GM19193 (cell line): Measurements from ENCODE around the gene ACOX1.

ENCODE experiments used
- POLR2A ChIP-seq: IDR thresholded peaks from 4 replicates; pipeline ENCODE4 v1.6.1; 2011; ENCODE audit not compliant: insufficient read depth, insufficient read length; ENCODE audit errors: extremely low read depth

ACOX1 gene

GRCh38 chr17:75940727-75941441 lies 38.1 kb downstream of the ACOX1 start, which contains the start of gene FBF1:
TSS of gene FBF1 (minus strand) at chr17:75941042. CDS start at chr17:75938149, 2,893 bp downstream.
- TF ChIP-seq POLR2A = peak; percentile 82

DNA sequence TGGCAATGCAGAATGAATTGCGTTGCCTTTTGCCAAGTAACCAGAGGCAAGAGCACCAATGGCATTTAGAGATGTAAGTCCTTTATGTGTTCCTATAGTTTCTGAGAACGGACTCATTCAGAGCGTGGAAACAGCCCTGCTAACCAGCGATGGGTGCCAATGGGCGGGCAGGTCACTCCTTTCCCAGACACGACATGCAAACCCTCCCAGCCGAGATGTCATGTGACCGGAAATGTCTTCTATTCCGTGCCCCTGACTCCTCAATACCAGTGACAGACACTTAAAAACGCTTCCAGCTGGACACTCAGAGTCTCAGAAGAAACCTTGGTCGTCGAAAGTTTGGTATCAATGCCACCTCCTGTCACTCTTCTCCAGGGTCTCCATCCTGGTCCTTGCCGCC lies 41.3 kb downstream of the ACOX1 start:
- TF ChIP-seq POLR2A = no peak

DNA sequence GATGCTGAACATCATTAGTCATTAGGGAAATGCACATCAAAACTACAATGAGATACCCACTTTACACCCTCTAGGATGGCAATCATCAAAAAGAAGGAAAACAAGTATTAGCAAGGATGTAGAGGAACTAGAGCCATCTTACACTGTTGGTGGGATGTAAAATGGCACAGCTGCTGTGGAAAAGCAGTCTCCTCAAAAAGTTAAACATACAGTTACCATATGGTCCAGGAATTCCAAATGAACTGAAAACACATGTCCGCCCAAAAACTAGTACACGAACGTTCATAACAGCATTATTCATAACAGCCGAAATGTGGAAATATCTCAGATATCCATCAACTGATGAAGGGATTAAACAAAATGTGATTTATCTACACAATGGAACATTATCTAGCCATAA lies 45.2 kb downstream of the ACOX1 start:
- no peak for TF ChIP-seq POLR2A

DNA sequence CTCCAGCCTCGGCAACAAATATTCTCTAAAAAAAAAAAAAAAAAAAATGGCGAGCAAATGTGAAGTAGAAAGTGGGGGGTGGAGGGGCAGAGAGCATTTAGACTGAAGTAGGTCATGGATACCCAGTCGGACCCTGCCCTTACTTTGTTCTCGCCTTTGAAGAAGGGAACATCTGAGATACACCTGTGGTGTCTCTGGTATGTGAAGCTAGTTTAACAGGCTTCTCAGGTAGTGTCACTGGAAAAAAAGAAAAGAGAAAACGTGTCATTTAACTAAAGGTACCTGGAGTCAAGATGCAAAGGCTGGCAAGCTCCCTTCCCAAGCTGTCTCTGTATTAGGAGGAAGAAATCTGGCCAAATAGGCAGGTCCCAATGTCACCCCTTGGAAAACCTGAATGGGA lies 46.1 kb downstream of the ACOX1 start:
- TF ChIP-seq POLR2A = no peak

- TF ChIP-seq POLR2A = no peak
Observed at GRCh38 chr17:75931062-75931461, 47.9 kb downstream of the ACOX1 start.

DNA sequence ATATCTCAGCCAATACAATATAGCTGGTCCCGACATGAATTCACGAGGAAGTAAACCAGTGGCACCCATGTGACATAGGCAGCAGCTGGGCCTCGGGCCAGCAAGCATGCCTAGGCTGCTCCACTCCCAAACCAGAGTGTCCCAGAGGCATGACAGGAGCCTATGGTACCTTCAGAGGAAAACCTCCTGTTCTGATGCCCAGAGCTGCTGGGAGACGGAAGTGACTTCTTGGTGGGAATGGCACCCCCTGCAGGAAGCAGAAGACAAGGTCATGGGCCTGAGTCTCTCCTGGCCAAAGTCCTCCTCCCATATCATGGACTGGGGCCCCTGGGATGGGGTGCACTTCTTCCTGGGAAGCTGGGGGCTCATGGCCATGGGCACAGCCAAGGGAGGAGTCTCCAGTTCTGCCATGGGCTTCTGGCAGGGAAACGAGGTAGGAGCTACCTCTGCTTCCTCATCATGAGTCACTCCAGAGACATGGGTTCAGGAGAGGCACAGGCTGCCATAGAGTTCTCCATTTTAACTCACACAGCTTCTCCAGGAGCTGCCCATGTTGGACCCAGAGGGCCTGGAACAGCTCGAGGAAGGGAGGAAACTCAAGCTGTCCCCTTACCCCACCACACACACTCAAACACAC lies 51.6 kb downstream of the ACOX1 start:
- TF ChIP-seq POLR2A = no peak

DNA sequence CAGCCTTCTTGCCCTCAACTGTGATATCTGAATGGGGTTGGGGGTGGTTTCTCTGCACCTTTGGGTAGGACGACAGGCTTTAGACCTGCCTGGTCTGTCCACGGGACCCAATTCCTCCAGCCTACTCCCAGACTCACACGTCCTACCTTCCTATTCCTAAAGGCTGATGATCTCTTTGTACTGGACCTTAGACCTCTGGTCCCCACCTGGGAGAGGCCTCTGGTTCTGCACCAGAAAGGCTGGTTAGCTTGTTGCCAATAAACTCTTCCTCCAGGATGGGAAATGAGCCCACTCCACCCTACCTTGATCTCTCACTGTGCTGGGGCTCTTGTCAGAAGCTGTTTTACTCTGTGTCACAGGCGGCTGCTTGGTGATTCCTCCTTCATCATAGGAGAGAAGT lies 52.5 kb downstream of the ACOX1 start:
- no peak for TF ChIP-seq POLR2A

DNA sequence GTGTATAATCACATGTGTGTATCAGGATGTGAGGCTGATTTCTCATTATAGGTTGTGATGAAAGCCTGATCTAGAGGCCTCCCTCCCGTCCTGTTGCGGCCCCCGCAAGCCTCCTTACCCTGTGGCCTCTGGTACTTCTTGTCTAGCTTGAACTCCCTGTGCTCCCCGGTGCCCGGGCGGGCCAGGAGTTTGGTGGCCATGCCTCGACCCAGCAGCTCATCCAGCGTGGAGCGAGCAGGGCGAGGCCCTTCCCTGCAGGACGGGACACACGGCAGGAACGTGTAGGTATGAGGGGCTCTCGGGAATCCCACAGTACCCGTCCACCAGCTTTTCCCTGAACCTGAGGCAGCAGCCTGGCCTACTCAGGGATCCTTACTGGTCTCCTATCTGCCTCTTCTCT lies 53.1 kb downstream of the ACOX1 start:
- TF ChIP-seq POLR2A = no peak

GRCh38 chr17:75925103-75925502 lies 53.9 kb downstream of the ACOX1 start:
- TF ChIP-seq POLR2A = no peak

DNA sequence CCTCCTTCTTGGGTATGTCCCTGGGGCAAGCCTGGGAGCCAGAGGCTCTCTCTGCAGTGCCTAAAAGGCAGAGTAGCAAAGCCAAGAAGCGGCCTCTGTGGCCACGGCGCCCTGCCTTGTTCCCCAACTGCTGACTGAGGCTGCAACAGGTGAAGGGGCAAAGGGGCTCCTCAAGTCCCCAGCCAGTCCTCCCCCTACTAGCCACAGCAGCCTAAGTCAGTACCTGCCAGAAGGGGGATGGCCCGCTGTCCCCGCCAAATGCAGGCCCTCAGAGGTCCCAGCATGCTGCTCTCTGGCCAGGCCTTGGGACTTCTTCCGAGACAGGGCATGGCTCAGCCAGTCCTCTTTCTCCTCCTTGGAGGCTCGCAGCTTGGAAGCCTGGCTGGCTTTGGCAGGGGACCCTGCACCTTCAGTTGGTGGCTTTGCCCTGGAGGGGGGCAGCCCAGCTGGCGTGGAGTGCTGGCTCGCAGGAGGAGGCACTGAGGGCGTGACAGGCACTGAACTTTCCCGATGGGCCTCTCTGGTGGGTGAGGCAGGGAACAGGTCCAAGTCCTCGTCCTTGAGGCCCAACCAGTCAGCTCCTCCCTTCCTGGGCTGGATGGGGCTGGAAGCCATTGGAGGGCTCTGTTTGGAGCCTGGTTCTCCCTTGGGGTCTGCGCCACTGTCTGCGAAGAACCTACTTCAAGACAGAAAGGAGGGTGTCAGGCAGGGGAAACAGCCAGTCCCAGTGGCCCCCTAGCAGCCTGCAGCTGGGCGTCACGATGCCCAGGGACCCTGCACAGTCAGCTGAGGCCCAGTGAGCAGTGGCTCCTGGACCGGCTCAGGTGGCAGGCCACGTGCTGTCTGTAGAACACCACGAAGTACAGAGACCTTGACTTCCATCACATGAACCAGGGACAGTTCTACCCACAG lies 55.7 kb downstream of the ACOX1 start:
- no peak for TF ChIP-seq POLR2A

DNA sequence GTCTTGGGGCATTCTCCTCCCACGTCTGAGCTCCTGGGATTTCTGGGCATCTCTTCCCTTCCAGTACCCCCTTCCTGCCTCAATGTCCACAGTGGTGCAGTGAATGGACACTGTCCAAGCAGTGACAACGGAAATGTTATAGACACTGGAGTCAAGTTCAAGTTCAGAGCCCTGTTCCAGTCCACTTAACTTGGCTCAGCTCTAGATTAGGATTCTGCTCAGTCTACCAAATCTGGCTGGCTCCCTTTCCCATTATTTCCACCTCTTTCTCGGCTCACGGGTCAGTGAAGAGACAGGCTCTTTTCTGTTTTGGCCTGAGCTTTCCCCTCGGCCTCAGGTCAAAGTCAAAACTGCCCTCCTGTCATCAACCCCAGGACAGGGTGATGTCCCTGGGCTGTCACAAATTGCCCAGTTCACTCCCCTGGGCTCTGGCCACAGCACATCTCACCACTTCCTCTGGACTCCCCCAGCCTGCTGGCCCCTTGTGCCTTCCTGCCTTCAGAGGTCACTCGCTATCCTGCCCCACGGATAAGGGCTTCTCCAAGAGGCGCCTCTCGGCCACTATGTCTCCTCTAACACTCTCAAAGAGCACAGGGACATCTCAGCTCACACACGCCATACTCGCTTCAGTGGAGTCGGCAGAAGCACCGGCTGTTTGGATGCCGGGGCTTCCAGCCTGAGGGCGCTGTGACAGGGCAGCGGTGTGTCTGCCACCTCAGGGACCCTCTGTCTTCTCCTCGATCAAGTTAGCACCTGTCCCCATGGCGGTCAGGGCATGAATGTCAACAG lies 56.6 kb downstream of the ACOX1 start:
- TF ChIP-seq POLR2A = no peak

DNA sequence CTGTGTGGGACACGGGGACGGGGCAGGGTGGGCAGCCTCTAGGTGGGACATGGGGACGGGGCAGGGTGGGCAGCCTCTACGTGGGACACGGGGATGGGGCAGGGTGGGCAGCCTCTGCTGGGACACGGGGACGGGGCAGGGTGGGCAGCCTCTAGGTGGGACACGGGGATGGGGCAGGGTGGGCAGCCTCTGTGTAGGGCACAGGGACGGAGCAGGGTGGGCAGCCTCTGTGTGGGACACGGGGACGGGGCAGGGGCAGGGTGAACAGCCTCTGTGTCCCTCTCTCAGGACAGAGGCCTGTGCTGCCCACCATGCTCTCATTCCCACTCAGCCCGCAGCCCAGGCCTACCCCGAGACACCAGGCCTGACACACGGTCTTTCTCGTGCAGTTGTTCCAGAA lies 57.4 kb downstream of the ACOX1 start:
- no peak for TF ChIP-seq POLR2A

- TF ChIP-seq POLR2A = no peak
Observed at GRCh38 chr17:75920045-75920560, 58.9 kb downstream of the ACOX1 start.

DNA sequence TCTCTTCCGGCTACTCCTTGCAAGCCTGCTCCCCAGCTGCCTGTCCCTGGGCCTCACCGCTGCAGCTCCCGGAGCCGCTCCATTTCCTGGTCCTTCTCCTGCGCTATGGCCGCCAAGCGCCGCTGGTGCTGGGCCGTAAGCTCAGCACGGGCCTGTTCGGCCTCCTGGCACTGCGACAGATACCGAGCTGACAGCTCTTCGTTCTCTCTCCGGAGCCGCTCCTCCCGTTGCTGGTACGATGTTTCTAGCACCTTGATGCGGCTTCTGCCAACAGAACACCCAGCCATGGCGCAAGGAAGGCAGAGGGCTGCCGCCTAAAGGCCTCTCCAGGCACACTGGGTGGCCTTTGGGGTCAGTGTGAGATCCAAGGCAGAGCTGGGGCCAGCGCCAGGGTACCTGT lies 59.4 kb downstream of the ACOX1 start:
- no peak for TF ChIP-seq POLR2A

DNA sequence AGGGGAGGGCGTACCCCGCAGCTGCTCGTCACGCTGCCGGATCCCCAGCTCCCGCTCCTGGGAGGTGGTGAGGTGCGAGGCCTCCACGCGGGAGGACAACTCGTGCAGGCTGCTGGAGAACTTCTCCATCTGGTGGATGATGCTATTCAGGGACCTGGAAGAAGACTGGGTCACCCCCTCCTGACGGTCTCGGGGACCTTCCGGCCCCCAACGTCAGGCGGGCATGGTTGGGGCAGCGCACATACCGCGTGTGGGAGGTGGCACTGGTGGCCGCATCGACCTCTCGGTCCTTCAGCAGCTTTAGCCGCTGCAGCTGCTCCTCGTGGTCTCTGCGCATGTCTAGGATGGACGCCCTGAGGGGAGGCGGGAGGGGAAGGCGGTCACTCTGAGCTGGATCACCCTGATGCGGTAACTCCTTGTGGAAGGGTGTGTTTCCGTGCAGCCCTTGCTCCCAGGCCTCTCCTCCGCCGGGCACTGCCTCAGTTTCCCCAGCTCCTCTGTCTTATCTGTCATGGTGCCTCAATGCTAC lies 61.0 kb downstream of the ACOX1 start:
- no peak for TF ChIP-seq POLR2A
